Measurements from ENCODE around the gene YWHAH. TPM values are rescaled to one million over a fixed set of nuclear protein-coding genes. Genes with fewer than 3 reads are reported as not detected.

YWHAH gene
- total and polyA plus RNA-seq, 2 of the 8 experiments (the other 6 are each of a cell fraction or from before 2014, with no cell fraction given), result 146 to 247 TPM

DNA sequence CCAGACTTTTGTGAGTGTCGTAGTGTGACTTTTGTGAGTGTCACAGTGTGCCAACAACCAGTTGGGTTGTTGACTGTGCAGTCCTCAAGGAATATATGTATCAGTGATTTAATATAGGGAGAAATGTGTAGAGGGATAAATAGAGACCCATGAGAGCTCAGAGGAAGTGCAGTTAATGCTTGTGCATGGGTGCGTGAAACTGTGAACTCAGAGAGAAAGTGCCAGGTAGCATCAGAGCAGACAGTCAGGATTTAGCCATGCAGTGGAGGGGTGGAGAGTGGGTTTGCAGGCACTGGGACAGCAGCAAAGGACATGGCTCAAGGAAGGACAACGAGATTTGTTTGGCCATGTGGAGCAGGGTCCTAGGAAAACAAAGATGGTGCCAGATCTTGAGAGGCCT lies 33.6 kb downstream of the YWHAH start:
- Histone ChIP-seq H4K20me1 (replicated peaks in 1 of 2; ENCODE audit: control insufficient read depth in 1 of 2, insufficient read depth in 2 of 2, low read length in 2 of 2) (no peaks in the 10 kb centered on the region), H4K5ac (ENCODE audit: insufficient read length, low read depth, low read length) (no peak overlapping the region), H3K27ac (ENCODE audit: low read depth, low read length) (no peak overlapping the region), H3K79me2 (ENCODE audit: control insufficient read depth in 1 of 2, insufficient read depth in 2 of 2, low read length in 2 of 2) (no peaks in the 10 kb centered on the region), H3K18ac (ENCODE audit: extremely low read depth, low read length) (no peak overlapping the region), H3K4ac (replicated peaks; ENCODE audit: insufficient read length, low read depth, low read length) (no peak overlapping the region), H2AK5ac (ENCODE audit: low read depth, low read length) (no peak overlapping the region), H3K4me1 (replicated peaks in 1 of 4; ENCODE audit: control insufficient read depth in 3 of 4, insufficient read depth in 4 of 4, low read length in 3 of 4) (no peaks in the 10 kb centered on the region; a peak in 1 of 7 replicates), H3K4me3 (ENCODE audit: extremely low read depth in 1 of 4, insufficient read depth in 2 of 4, low read depth in 3 of 4, low read length in 4 of 4) (no peak overlapping the region), H3K36me3 (ENCODE audit: control insufficient read depth in 2 of 4, insufficient read depth in 4 of 4, low read length in 3 of 4) (no peaks in the 10 kb centered on the region), H4K8ac (ENCODE audit: extremely low read depth, insufficient read depth, low read length) (no peak overlapping the region), H2BK20ac (ENCODE audit: low read length) (no peak overlapping the region), H3K9me3 (ENCODE audit: insufficient read depth in 2 of 2, low read depth in 1 of 2, low read length in 1 of 2) (no peaks in the 10 kb centered on the region), H2AFZ (ENCODE audit: low read length) (no peak overlapping the region), H3K27me3 (replicated peaks in 1 of 4; ENCODE audit: control insufficient read depth in 3 of 4, extremely low read depth in 1 of 4, insufficient read depth in 3 of 4, low read length in 3 of 4) (no peaks in the 10 kb centered on the region), H3K9ac (replicated peaks in 1 of 4; ENCODE audit: extremely low read depth in 1 of 4, low read depth in 3 of 4, low read length in 3 of 4) (no peak overlapping the region), H3K79me1 (ENCODE audit: low read depth, low read length) (no peaks in the 10 kb centered on the region), H2BK15ac (ENCODE audit: low read length) (0 out of 2 replicates have a peak overlapping the region, but pooled peaks have one; percentile 31), H3K23ac (ENCODE audit: insufficient read length) (no peak overlapping the region), H4K91ac (replicated peaks; ENCODE audit: insufficient read length, low read length) (no peak overlapping the region), H2BK120ac (replicated peaks; ENCODE audit: low read depth, low read length) (no peak overlapping the region), H3K23me2 (ENCODE audit: low read depth, low read length) (no peaks in the 10 kb centered on the region), H2BK5ac (ENCODE audit: low read depth, low read length) (no peak overlapping the region), H3K56ac (replicated peaks; ENCODE audit: insufficient read length, low read depth, low read length) (no peak overlapping the region), H3K4me2 (ENCODE audit: insufficient read depth in 1 of 2, low read depth in 2 of 2, low read length in 2 of 2) (no peak overlapping the region), H3K14ac (ENCODE audit: insufficient read length) (no peak overlapping the region), H2BK12ac (ENCODE audit: low read depth, low read length) (no peak overlapping the region)
- DNase-seq (ENCODE audit: low read depth in 1 of 2, low spot score in 2 of 2) (no peak), FAIRE-seq (no peak)
- ChIA-PET CTCF (ENCODE audit: partially characterized antibody) (interaction anchor here (0.8 to 15.0 kb wide), 39 partner anchors 8 to 402 kb away, joined by 3 to 243 read pairs (median 4); no protein-coding TSS in a partner anchor), POLR2A (ENCODE audit: partially characterized antibody) (interaction anchor here (1.2 kb wide), 1 partner anchor 104 kb away, joined by 5 read pairs; no protein-coding TSS in a partner anchor)
- 83% methylated on average over 3 of the region's 3 CpGs; no CpG with 5 or more reads in 1 of the 2 experiments for WGBS, 2 experiments (ENCODE audit: extremely low coverage in 1 of 2, insufficient coverage in 1 of 2, insufficient read length in 1 of 2, insufficient replicate concordance in 2 of 2, low coverage in 1 of 2, low lambda C conversion rate in 2 of 2, missing lambda C conversion rate in 1 of 2)
- TF ChIP-seq POU5F1 (IDR thresholded peaks at IDR 0.05; ENCODE audit: low read depth, low read length) (no peak), TBP (IDR thresholded peaks at IDR 0.05; ENCODE audit: low read depth, low read length) (no peak), CTBP2 (IDR thresholded peaks at IDR 0.05; ENCODE audit: borderline replicate concordance, insufficient read depth, insufficient read length, low read length) (no peak), CHD2 (IDR thresholded peaks at IDR 0.05; ENCODE audit: low read length) (no peak), TEAD4 (IDR thresholded peaks at IDR 0.05; ENCODE audit: low read depth, low read length) (no peak), NRF1 (IDR thresholded peaks at IDR 0.05; ENCODE audit: low read depth, low read length) (no peak), CBX5 (IDR thresholded peaks at IDR 0.05; ENCODE audit: low read depth, low read length) (no peak), CBX8 (IDR thresholded peaks at IDR 0.05; ENCODE audit: borderline replicate concordance, low read depth, low read length) (no peak), CREB1 (IDR thresholded peaks at IDR 0.05) (no peak)
- TF ChIP-seq, protein P1, sequence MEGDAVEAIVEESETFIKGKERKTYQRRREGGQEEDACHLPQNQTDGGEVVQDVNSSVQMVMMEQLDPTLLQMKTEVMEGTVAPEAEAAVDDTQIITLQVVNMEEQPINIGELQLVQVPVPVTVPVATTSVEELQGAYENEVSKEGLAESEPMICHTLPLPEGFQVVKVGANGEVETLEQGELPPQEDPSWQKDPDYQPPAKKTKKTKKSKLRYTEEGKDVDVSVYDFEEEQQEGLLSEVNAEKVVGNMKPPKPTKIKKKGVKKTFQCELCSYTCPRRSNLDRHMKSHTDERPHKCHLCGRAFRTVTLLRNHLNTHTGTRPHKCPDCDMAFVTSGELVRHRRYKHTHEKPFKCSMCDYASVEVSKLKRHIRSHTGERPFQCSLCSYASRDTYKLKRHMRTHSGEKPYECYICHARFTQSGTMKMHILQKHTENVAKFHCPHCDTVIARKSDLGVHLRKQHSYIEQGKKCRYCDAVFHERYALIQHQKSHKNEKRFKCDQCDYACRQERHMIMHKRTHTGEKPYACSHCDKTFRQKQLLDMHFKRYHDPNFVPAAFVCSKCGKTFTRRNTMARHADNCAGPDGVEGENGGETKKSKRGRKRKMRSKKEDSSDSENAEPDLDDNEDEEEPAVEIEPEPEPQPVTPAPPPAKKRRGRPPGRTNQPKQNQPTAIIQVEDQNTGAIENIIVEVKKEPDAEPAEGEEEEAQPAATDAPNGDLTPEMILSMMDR (IDR thresholded peaks at IDR 0.05; ENCODE audit: control extremely low read depth in 1 of 3, insufficient read depth in 1 of 3, low read depth in 1 of 3, low read length in 3 of 3), result no peak
- TF ChIP-seq, protein P2, sequence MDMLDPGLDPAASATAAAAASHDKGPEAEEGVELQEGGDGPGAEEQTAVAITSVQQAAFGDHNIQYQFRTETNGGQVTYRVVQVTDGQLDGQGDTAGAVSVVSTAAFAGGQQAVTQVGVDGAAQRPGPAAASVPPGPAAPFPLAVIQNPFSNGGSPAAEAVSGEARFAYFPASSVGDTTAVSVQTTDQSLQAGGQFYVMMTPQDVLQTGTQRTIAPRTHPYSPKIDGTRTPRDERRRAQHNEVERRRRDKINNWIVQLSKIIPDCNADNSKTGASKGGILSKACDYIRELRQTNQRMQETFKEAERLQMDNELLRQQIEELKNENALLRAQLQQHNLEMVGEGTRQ (IDR thresholded peaks at IDR 0.05; ENCODE audit: low read length), result no peak

All from H1 (cell line).